Nephron (organoid): ENCODE data around the gene ADGRD2.

Experiments used
- H3K27ac Mint-ChIP-seq, 3 experiments: 2 replicates each; pipeline ENCODE4 v1.8.0; 2020; ENCODE audit warnings: mixed read lengths in 3 of 3, mild to moderate bottlenecking in 2 of 3, moderate library complexity in 1 of 3
- H3K27me3 Mint-ChIP-seq: 2 replicates; pipeline ENCODE4 v1.8.0; 2021; ENCODE audit warnings: low read depth, mild to moderate bottlenecking, moderate library complexity, mixed read lengths
- H3K36me3 Mint-ChIP-seq: 2 replicates; pipeline ENCODE4 v1.8.0; 2020; ENCODE audit warnings: low read depth, mixed read lengths
- H3K4me1 Mint-ChIP-seq: 2 replicates; pipeline ENCODE4 v1.8.0; 2020; ENCODE audit warnings: mixed read lengths
- H3K4me3 Mint-ChIP-seq, 3 experiments: 2 replicates each; pipeline ENCODE4 v1.8.0; 2020; ENCODE audit warnings: mild to moderate bottlenecking in 3 of 3, mixed read lengths in 3 of 3, moderate library complexity in 2 of 3
- H3K9me3 Mint-ChIP-seq: 2 replicates; pipeline ENCODE4 v1.8.0; 2020; ENCODE audit warnings: mixed read lengths
- TF ChIP-seq, protein P1 (sequence below), 3 experiments: fragments of 200-600 bp; sonication (generic); IDR thresholded peaks; one replicate each; pipeline ENCODE4 v1.5.0; 2021; ENCODE audit warnings: antibody characterized with exemption in 3 of 3; ENCODE audit not compliant: unreplicated experiment in 3 of 3

Gene ADGRD2

GRCh38 chr9:124455820-124456219 lies 5.6 kb downstream of the ADGRD2 start:
- H3K9me3 Mint-ChIP-seq = no peaks in the 10 kb centered on the region
- TF ChIP-seq, protein P1, sequence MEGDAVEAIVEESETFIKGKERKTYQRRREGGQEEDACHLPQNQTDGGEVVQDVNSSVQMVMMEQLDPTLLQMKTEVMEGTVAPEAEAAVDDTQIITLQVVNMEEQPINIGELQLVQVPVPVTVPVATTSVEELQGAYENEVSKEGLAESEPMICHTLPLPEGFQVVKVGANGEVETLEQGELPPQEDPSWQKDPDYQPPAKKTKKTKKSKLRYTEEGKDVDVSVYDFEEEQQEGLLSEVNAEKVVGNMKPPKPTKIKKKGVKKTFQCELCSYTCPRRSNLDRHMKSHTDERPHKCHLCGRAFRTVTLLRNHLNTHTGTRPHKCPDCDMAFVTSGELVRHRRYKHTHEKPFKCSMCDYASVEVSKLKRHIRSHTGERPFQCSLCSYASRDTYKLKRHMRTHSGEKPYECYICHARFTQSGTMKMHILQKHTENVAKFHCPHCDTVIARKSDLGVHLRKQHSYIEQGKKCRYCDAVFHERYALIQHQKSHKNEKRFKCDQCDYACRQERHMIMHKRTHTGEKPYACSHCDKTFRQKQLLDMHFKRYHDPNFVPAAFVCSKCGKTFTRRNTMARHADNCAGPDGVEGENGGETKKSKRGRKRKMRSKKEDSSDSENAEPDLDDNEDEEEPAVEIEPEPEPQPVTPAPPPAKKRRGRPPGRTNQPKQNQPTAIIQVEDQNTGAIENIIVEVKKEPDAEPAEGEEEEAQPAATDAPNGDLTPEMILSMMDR (IDR thresholded peaks at IDR 0.05; ENCODE audit: unreplicated experiment in 3 of 3) = no peak
- H3K4me1 Mint-ChIP-seq = peaks cover under 1% of the 10 kb centered on the region
- H3K27ac Mint-ChIP-seq = no peak overlapping the region
- peaks cover 56% of the 10 kb centered on the region for H3K27me3 Mint-ChIP-seq
- no peaks in the 10 kb centered on the region for H3K36me3 Mint-ChIP-seq
- no peak overlapping the region for H3K4me3 Mint-ChIP-seq

- Mint-ChIP-seq H3K27me3 (peaks cover 49% of the 10 kb centered on the region), H3K36me3 (no peaks in the 10 kb centered on the region), H3K27ac (no peak overlapping the region)
Observed at GRCh38 chr9:124456341-124457078, 6.3 kb downstream of the ADGRD2 start.

DNA sequence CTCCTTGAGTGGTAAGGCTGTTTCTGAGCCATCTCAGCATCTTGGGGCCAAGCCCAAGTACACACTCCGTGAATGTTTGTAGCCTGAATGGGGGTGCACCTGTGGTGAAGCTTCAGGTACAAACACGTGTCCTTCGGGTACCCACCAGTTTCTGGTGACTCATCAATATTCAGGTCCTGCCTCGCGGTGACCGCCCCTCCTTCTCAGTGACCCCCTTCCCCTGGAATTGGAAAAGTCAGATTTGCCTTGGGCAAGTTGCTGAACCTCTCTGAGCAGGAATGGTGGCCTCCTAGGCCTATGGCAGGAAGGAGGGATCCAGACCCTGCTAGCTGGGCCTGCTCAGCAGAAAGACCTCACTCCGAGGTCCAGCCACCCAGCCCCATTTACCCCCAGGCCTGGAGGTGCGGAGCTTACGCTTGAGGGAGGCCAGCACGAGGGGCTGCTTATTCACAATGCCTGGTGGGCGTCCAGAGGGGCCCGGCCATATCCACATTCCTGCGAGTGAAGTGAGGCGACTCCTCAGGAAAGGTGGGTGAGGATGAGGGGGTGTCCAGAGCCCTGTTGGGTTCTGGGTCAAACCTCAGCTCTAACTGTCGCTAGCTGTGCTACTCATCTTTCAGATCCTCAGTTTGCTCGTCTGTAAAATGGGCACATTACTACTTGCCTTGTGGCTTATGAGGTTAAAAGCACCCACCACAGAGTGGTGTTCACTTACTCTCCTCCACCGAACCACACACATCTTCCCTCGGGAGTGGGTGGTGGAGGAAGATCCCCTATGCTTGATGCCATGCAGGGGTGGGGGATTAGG lies 7.0 kb downstream of the ADGRD2 start:
- peaks cover 41% of the 10 kb centered on the region for H3K27me3 Mint-ChIP-seq
- H3K36me3 Mint-ChIP-seq = no peaks in the 10 kb centered on the region
- no peaks in the 10 kb centered on the region for H3K4me1 Mint-ChIP-seq
- TF ChIP-seq, protein P1 (IDR thresholded peaks at IDR 0.05; ENCODE audit: unreplicated experiment in 3 of 3) = no peak
- H3K27ac Mint-ChIP-seq = no peak overlapping the region
- no peak overlapping the region for H3K4me3 Mint-ChIP-seq
- no peaks in the 10 kb centered on the region for H3K9me3 Mint-ChIP-seq

More at GRCh38 chr9:124456341-124457078, 6.3 kb downstream of the ADGRD2 start:
- H3K9me3 Mint-ChIP-seq = no peaks in the 10 kb centered on the region
- TF ChIP-seq, protein P1 (IDR thresholded peaks at IDR 0.05; ENCODE audit: unreplicated experiment in 3 of 3) = no peak
- no peaks in the 10 kb centered on the region for H3K4me1 Mint-ChIP-seq
- H3K4me3 Mint-ChIP-seq = peak overlapping the region in 1 of 3 experiments; percentile 17

GRCh38 chr9:124457887-124458431 lies 7.7 kb downstream of the ADGRD2 start:
- no peaks in the 10 kb centered on the region for H3K4me1 Mint-ChIP-seq
- no peak overlapping the region for H3K4me3 Mint-ChIP-seq

DNA sequence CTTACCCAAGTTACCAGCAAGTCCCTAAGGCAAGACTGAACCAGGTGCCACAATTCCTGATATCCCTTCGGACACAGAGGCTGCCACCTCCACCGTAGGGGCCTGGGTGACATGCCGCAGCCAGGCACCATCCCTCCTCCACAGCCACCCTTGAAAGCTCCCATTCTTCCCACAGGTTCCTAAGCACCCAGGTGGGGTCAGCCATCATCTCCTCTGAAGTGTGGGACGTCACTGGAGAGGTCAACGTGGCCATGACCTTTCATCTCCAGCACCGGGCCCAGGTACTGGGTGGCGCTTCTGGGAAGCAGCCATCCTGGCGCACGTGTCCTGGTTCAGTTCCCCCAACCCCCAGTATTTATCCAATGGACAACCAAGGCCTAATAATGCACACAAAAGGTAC lies 8.2 kb downstream of the ADGRD2 start:
- Mint-ChIP-seq H3K36me3 (no peaks in the 10 kb centered on the region), H3K27ac (no peak overlapping the region), H3K27me3 (peaks cover 42% of the 10 kb centered on the region), H3K4me3 (no peak overlapping the region), H3K4me1 (no peaks in the 10 kb centered on the region), H3K9me3 (peaks cover 2% of the 10 kb centered on the region)
- TF ChIP-seq, protein P1 (IDR thresholded peaks at IDR 0.05; ENCODE audit: unreplicated experiment in 3 of 3) = no peak

More at GRCh38 chr9:124457887-124458431, 7.7 kb downstream of the ADGRD2 start:
- TF ChIP-seq, protein P1 (IDR thresholded peaks at IDR 0.05; ENCODE audit: unreplicated experiment in 3 of 3) = no peak
- Mint-ChIP-seq H3K9me3 (peaks cover 2% of the 10 kb centered on the region), H3K36me3 (no peaks in the 10 kb centered on the region), H3K27me3 (peaks cover 39% of the 10 kb centered on the region), H3K27ac (no peak overlapping the region)
